Stomach (tissue), 4 donors: Measurements from ENCODE around the gene AFM.

Experiments used
- POLR2A ChIP-seq, 4 donors: fragments of 450-650 bp; IDR thresholded peaks; one replicate each; pipeline ENCODE4 v1.6.1; 2016; ENCODE audit warnings: antibody characterized with exemption in 4 of 4, control low read depth in 2 of 4, mild to moderate bottlenecking in 1 of 4, moderate library complexity in 1 of 4
- TF ChIP-seq, protein P1 (sequence below), 7 experiments: fragments of 450-650 bp in 4 of 7; fragments of 200-600 bp in 3 of 7; sonication (generic) in 3 of 7; IDR thresholded peaks; one replicate each; pipeline ENCODE4 v1.5.1; 2016 to 2019; ENCODE audit warnings: antibody characterized with exemption in 7 of 7, control low read depth in 2 of 7, mild to moderate bottlenecking in 1 of 7

DNA sequence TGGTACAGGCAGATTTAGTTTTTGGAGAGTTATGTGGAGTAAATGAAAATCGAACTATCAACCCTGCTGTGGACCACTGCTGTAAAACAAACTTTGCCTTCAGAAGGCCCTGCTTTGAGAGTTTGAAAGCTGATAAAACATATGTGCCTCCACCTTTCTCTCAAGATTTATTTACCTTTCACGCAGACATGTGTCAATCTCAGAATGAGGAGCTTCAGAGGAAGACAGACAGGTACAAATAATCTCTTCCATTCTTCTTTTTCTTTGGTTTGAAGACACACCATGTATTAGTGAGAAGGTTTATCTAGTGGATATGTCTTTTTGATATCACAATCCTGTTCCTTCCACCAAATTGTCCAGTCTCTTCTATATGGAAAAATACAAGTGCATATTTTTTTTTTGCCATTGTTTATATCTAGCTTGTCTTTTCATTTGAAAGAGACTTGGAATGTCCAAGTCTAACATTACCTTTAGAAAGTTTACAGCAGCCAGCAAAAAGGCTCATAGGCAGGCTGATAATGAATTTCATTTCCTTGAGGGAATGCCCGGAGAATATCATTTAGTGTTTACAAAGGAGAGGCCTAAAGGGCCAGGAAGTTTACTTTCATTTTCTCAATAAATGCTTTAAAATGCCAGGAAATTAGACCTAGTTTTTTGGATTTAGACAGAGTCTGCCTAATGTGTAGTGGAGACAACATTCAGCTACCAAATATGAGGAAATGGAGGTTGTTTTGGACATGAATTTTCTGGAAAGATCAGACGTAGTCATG, 18.6 kb downstream of the AFM start:
- TF ChIP-seq POLR2A (IDR thresholded peaks at IDR 0.05), result no peak
- TF ChIP-seq, protein P1, sequence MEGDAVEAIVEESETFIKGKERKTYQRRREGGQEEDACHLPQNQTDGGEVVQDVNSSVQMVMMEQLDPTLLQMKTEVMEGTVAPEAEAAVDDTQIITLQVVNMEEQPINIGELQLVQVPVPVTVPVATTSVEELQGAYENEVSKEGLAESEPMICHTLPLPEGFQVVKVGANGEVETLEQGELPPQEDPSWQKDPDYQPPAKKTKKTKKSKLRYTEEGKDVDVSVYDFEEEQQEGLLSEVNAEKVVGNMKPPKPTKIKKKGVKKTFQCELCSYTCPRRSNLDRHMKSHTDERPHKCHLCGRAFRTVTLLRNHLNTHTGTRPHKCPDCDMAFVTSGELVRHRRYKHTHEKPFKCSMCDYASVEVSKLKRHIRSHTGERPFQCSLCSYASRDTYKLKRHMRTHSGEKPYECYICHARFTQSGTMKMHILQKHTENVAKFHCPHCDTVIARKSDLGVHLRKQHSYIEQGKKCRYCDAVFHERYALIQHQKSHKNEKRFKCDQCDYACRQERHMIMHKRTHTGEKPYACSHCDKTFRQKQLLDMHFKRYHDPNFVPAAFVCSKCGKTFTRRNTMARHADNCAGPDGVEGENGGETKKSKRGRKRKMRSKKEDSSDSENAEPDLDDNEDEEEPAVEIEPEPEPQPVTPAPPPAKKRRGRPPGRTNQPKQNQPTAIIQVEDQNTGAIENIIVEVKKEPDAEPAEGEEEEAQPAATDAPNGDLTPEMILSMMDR (IDR thresholded peaks at IDR 0.05), result no peak
